ENCODE data around the gene PLD6. TPM values are rescaled to one million over a fixed set of nuclear protein-coding genes. Genes with fewer than 3 reads are reported as not detected.

The PLD6 gene
- total RNA-seq, 1 experiment from 2014 or later = 2.9 TPM

DNA sequence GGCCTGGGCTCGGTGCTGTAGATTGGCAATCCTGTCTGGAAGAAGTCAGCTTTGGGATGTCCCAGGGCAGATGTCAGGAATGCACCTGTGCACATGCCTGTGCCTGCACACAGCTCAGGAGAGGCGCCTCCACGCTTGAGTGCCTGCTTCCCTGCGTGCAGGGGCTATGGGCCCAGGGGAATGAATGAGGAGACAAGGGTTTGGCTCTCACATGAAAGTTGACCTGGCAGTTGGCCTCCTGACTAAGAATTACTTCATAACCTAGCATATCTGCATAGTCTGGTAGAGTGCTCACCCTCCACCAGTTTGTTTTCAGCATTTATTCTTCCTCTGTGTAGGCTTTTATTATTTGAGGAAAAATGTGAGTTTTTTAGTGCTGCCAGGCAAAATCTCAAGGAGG lies 50.0 kb downstream of the PLD6 start:
- TF ChIP-seq, protein P1, sequence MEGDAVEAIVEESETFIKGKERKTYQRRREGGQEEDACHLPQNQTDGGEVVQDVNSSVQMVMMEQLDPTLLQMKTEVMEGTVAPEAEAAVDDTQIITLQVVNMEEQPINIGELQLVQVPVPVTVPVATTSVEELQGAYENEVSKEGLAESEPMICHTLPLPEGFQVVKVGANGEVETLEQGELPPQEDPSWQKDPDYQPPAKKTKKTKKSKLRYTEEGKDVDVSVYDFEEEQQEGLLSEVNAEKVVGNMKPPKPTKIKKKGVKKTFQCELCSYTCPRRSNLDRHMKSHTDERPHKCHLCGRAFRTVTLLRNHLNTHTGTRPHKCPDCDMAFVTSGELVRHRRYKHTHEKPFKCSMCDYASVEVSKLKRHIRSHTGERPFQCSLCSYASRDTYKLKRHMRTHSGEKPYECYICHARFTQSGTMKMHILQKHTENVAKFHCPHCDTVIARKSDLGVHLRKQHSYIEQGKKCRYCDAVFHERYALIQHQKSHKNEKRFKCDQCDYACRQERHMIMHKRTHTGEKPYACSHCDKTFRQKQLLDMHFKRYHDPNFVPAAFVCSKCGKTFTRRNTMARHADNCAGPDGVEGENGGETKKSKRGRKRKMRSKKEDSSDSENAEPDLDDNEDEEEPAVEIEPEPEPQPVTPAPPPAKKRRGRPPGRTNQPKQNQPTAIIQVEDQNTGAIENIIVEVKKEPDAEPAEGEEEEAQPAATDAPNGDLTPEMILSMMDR (IDR thresholded peaks at IDR 0.05; ENCODE audit: unreplicated experiment) = no peak
- H3K4me1 Mint-ChIP-seq (ENCODE audit: low read depth, unreplicated experiment) = no peaks in the 10 kb centered on the region
- no peak overlapping the region for H3K27ac Mint-ChIP-seq (ENCODE audit: unreplicated experiment)
- H3K4me3 Mint-ChIP-seq (ENCODE audit: low read depth, unreplicated experiment) = no peak overlapping the region
- H3K36me3 Mint-ChIP-seq (ENCODE audit: insufficient read depth, unreplicated experiment) = peaks cover 80% of the 10 kb centered on the region
- no peaks in the 10 kb centered on the region for H3K27me3 Mint-ChIP-seq (ENCODE audit: unreplicated experiment)
- no peaks in the 10 kb centered on the region for H3K9me3 Mint-ChIP-seq (ENCODE audit: low read depth, unreplicated experiment)
- BruUV-seq (replicated peaks) = no TSS peak
- CTCF ChIA-PET = no interaction called here
- no peak for DNase-seq
- intact Hi-C loops (cut with micrococcal nuclease; ENCODE audit: unreplicated experiment) = no loop called here

DNA sequence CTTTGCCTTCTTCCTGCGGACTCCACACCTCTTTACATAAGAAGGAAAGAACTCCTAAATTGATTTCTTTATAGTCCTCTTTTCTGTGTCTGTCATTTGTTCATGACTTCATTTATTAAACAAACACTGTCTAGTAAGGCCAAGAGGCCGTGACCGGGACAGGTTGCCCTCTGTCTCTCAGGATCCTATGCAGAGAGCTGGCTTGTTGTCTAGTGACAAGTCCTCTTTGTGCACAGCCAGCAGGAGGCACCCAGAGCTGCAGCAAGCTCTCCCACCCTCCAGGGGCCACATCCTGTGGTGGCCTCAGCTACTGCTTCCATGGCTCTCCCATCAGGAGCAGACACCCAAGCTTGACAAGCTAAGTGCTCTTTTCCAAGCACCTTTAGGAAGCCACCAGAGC lies 50.6 kb downstream of the PLD6 start:
- no peak overlapping the region for H3K27ac Mint-ChIP-seq (ENCODE audit: unreplicated experiment)
- TF ChIP-seq, protein P1 (IDR thresholded peaks at IDR 0.05; ENCODE audit: unreplicated experiment) = no peak
- DNase-seq = no peak
- no TSS peak for BruUV-seq (replicated peaks)
- no peak overlapping the region for H3K4me3 Mint-ChIP-seq (ENCODE audit: low read depth, unreplicated experiment)
- peaks cover 81% of the 10 kb centered on the region for H3K36me3 Mint-ChIP-seq (ENCODE audit: insufficient read depth, unreplicated experiment)
- no peaks in the 10 kb centered on the region for H3K27me3 Mint-ChIP-seq (ENCODE audit: unreplicated experiment)
- CTCF ChIA-PET = no interaction called here
- intact Hi-C loops (cut with micrococcal nuclease; ENCODE audit: unreplicated experiment) = no loop called here
- H3K4me1 Mint-ChIP-seq (ENCODE audit: low read depth, unreplicated experiment) = no peaks in the 10 kb centered on the region
- no peaks in the 10 kb centered on the region for H3K9me3 Mint-ChIP-seq (ENCODE audit: low read depth, unreplicated experiment)

DNA sequence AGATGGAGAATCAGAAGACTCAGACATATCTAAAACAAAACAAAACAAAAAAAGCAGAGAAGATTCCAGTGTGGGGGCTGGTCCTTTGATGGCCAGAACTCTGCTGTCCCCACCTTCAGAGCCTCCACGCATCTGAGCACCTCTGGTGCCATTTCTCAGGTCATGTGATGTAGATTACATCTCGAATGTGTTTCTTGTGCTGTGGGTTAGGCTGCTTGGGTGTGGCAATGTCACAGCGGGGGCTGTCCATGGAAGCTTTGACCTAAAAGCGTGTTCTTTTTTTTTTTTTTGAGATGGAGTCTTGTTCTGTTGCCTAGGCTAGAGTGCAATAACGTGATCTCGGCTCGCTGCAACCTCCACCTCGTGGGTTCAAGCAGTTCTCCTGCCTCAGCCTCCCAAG lies 51.2 kb downstream of the PLD6 start:
- Mint-ChIP-seq H3K27me3 (ENCODE audit: unreplicated experiment) (no peaks in the 10 kb centered on the region), H3K4me1 (ENCODE audit: low read depth, unreplicated experiment) (no peaks in the 10 kb centered on the region), H3K36me3 (ENCODE audit: insufficient read depth, unreplicated experiment) (peaks cover 87% of the 10 kb centered on the region), H3K9me3 (ENCODE audit: low read depth, unreplicated experiment) (no peaks in the 10 kb centered on the region), H3K27ac (ENCODE audit: unreplicated experiment) (no peak overlapping the region), H3K4me3 (ENCODE audit: low read depth, unreplicated experiment) (no peak overlapping the region)
- BruUV-seq (replicated peaks) = no TSS peak
- TF ChIP-seq, protein P1 (IDR thresholded peaks at IDR 0.05; ENCODE audit: unreplicated experiment) = no peak
- no peak for DNase-seq
- CTCF ChIA-PET = no interaction called here
- intact Hi-C loops (cut with micrococcal nuclease; ENCODE audit: unreplicated experiment) = no loop called here

DNA sequence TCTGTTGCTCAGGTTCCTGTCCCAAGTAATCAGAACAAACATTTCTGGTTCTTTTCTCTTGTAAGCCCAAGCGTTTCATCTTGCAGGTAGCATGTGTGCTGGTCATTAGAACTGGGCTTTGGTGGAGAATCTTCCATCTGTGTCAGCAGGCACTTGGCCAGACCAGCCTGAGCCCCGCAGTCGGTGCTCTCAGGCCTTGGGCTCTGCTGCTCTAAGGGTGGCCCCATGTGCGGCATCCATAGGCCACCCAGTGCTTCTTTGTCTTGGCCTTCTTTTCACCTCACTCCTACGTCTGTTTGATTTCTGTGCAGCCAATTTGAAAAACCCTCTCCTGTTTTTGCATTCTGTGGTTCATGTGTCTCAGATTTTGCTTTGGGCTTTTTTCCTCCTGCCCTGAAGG lies 51.6 kb downstream of the PLD6 start:
- H3K27ac Mint-ChIP-seq (ENCODE audit: unreplicated experiment) = no peak overlapping the region
- H3K9me3 Mint-ChIP-seq (ENCODE audit: low read depth, unreplicated experiment) = no peaks in the 10 kb centered on the region
- intact Hi-C loops (cut with micrococcal nuclease; ENCODE audit: unreplicated experiment) = no loop called here

More for the DNA sequence above, 51.6 kb downstream of the PLD6 start:
- no TSS peak for BruUV-seq (replicated peaks)
- no peaks in the 10 kb centered on the region for H3K27me3 Mint-ChIP-seq (ENCODE audit: unreplicated experiment)
- TF ChIP-seq, protein P1 (IDR thresholded peaks at IDR 0.05; ENCODE audit: unreplicated experiment) = no peak
- no peaks in the 10 kb centered on the region for H3K4me1 Mint-ChIP-seq (ENCODE audit: low read depth, unreplicated experiment)
- DNase-seq = no peak
- no peak overlapping the region for H3K4me3 Mint-ChIP-seq (ENCODE audit: low read depth, unreplicated experiment)
- peaks cover 90% of the 10 kb centered on the region for H3K36me3 Mint-ChIP-seq (ENCODE audit: insufficient read depth, unreplicated experiment)
- CTCF ChIA-PET = no interaction called here
